OCI-LY3 (cell line): ENCODE data around the gene SLMAP.
"Not testable (repeated sequence)": the region's sequence is repeated elsewhere in the genome, so short reads cannot be mapped to it uniquely, and the experiment has no call there.

Experiments
- EZH2phosphoT487 ChIP-seq: fragments of 200-600 bp; shearing (Covaris generic); IDR thresholded peaks from 2 replicates; pipeline ENCODE4 v1.6.1; 2018; ENCODE audit warnings: antibody characterized with exemption, mixed run types, low read depth
- TF ChIP-seq, protein P1 (sequence below): fragments of 200-600, 300-600 bp; sonication (generic); IDR thresholded peaks from 2 replicates; pipeline ENCODE4 v1.5.1; 2014; ENCODE audit warnings: antibody characterized with exemption, low read length, low read depth

GRCh38 chr3:57884436-57884835 is 128.3 kb downstream of the SLMAP start:
- TF ChIP-seq, protein P1, sequence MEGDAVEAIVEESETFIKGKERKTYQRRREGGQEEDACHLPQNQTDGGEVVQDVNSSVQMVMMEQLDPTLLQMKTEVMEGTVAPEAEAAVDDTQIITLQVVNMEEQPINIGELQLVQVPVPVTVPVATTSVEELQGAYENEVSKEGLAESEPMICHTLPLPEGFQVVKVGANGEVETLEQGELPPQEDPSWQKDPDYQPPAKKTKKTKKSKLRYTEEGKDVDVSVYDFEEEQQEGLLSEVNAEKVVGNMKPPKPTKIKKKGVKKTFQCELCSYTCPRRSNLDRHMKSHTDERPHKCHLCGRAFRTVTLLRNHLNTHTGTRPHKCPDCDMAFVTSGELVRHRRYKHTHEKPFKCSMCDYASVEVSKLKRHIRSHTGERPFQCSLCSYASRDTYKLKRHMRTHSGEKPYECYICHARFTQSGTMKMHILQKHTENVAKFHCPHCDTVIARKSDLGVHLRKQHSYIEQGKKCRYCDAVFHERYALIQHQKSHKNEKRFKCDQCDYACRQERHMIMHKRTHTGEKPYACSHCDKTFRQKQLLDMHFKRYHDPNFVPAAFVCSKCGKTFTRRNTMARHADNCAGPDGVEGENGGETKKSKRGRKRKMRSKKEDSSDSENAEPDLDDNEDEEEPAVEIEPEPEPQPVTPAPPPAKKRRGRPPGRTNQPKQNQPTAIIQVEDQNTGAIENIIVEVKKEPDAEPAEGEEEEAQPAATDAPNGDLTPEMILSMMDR = not testable (repeated sequence)
- not testable (repeated sequence) for TF ChIP-seq EZH2phosphoT487
